H9 (cell line): ENCODE results near the gene ANP32B. TPM values are rescaled to one million over a fixed set of nuclear protein-coding genes. Genes with fewer than 3 reads are reported as not detected.

Source experiments
- DNase-seq: peaks from one replicate; pipeline ENCODE4 v3.0.0-alpha.2; 2017
- H2AFZ ChIP-seq: one replicate; pipeline ENCODE4 v1.6.1; 2013; ENCODE audit warnings: mild to moderate bottlenecking, low read length, control low read depth, moderate library complexity
- H2AK5ac ChIP-seq: 2 replicates; pipeline ENCODE4 v1.6.1; 2013; ENCODE audit warnings: low read length, control low read depth, mixed read lengths; ENCODE audit not compliant: insufficient read length
- H2BK120ac ChIP-seq: one replicate; pipeline ENCODE4 v1.6.1; 2013; ENCODE audit warnings: low read depth, mild to moderate bottlenecking, low read length, control low read depth, inconsistent platforms; ENCODE audit not compliant: poor library complexity, severe bottlenecking
- H2BK12ac ChIP-seq: 2 replicates; pipeline ENCODE4 v1.6.1; 2013; ENCODE audit warnings: low read length, control low read depth, mixed read lengths, low read depth; ENCODE audit not compliant: insufficient read length
- H2BK15ac ChIP-seq: 2 replicates; pipeline ENCODE4 v1.6.1; 2013; ENCODE audit warnings: low read depth, low read length, control low read depth
- H2BK20ac ChIP-seq: one replicate; pipeline ENCODE4 v1.6.1; 2013; ENCODE audit warnings: low read depth, mild to moderate bottlenecking, low read length, control low read depth, inconsistent platforms; ENCODE audit not compliant: poor library complexity, severe bottlenecking
- H2BK5ac ChIP-seq: 2 replicates; pipeline ENCODE4 v1.6.1; 2013; ENCODE audit warnings: low read length, control low read depth, mixed read lengths; ENCODE audit not compliant: insufficient read length
- H3K14ac ChIP-seq: 2 replicates; pipeline ENCODE4 v1.6.1; 2013; ENCODE audit warnings: low read length, control low read depth; ENCODE audit not compliant: insufficient read depth
- H3K18ac ChIP-seq: 2 replicates; pipeline ENCODE4 v1.6.1; 2013; ENCODE audit warnings: low read depth, mild to moderate bottlenecking, mixed read lengths, low read length, control low read depth; ENCODE audit not compliant: insufficient read length
- H3K23ac ChIP-seq: 2 replicates; pipeline ENCODE4 v1.6.1; 2013; ENCODE audit warnings: low read length, control low read depth, mixed read lengths, low read depth; ENCODE audit not compliant: insufficient read length
- H3K23me2 ChIP-seq: 2 replicates; pipeline ENCODE4 v1.6.1; 2013; ENCODE audit warnings: low read depth, mild to moderate bottlenecking, mixed read lengths, low read length, control low read depth; ENCODE audit not compliant: insufficient read length, poor library complexity, severe bottlenecking
- H3K27ac ChIP-seq: 2 replicates; pipeline ENCODE4 v1.5.1; 2013; ENCODE audit warnings: low read length, control low read depth, mixed read lengths, low read depth; ENCODE audit not compliant: insufficient read length
- H3K27me3 ChIP-seq: 2 replicates; pipeline ENCODE4 v1.6.1; 2013; ENCODE audit warnings: low read length, control low read depth, inconsistent platforms; ENCODE audit not compliant: insufficient read depth
- H3K4ac ChIP-seq: 2 replicates; pipeline ENCODE4 v1.6.1; 2013; ENCODE audit warnings: low read depth, mild to moderate bottlenecking, control low read depth, inconsistent platforms, low read length, moderate library complexity
- H3K4me1 ChIP-seq: 2 replicates; pipeline ENCODE4 v1.6.1; 2013; ENCODE audit warnings: low read length, control low read depth, inconsistent platforms; ENCODE audit not compliant: insufficient read depth
- H3K4me2 ChIP-seq: 2 replicates; pipeline ENCODE4 v1.6.1; 2013; ENCODE audit warnings: low read length, control low read depth, mixed read lengths; ENCODE audit not compliant: insufficient read length, insufficient read depth
- H3K56ac ChIP-seq: 2 replicates; pipeline ENCODE4 v1.6.1; 2013; ENCODE audit warnings: low read depth, mild to moderate bottlenecking, mixed read lengths, low read length, control low read depth; ENCODE audit not compliant: insufficient read length
- H3K79me1 ChIP-seq: 2 replicates; pipeline ENCODE4 v1.6.1; 2013; ENCODE audit warnings: low read depth, mild to moderate bottlenecking, moderate library complexity, low read length, control low read depth, inconsistent platforms; ENCODE audit not compliant: insufficient read depth, poor library complexity, severe bottlenecking
- H3K79me2 ChIP-seq: 2 replicates; pipeline ENCODE4 v1.6.1; 2013; ENCODE audit warnings: low read length, control low read depth, inconsistent platforms; ENCODE audit not compliant: insufficient read depth
- H3K9ac ChIP-seq: 2 replicates; pipeline ENCODE4 v1.6.1; 2013; ENCODE audit warnings: low read length, control low read depth, mixed read lengths; ENCODE audit not compliant: insufficient read length; ENCODE audit errors: extremely low read depth
- H3K9me3 ChIP-seq: one replicate; pipeline ENCODE4 v1.6.1; 2013; ENCODE audit warnings: low read depth, low read length, inconsistent platforms; ENCODE audit not compliant: control insufficient read depth
- H3T11ph ChIP-seq: one replicate; pipeline ENCODE4 v1.6.1; 2013; ENCODE audit warnings: mild to moderate bottlenecking, low read length, control low read depth, inconsistent platforms
- H4K20me1 ChIP-seq: one replicate; pipeline ENCODE4 v1.6.1; 2013; ENCODE audit not compliant: control insufficient read depth, insufficient read length, insufficient read depth
- H4K5ac ChIP-seq: 2 replicates; pipeline ENCODE4 v1.6.1; 2013; ENCODE audit warnings: low read depth, mild to moderate bottlenecking, mixed read lengths, low read length, control low read depth; ENCODE audit not compliant: insufficient read length
- H4K8ac ChIP-seq: replicated peaks from 2 replicates; pipeline ENCODE4 v1.6.1; 2013; ENCODE audit warnings: low read length, control low read depth, mixed read lengths, low read depth; ENCODE audit not compliant: insufficient read length
- H4K91ac ChIP-seq: 2 replicates; pipeline ENCODE4 v1.6.1; 2013; ENCODE audit warnings: low read depth, mild to moderate bottlenecking, moderate library complexity, mixed read lengths, low read length, control low read depth; ENCODE audit not compliant: insufficient read length
- H3K27ac Mint-ChIP-seq, 3 experiments: 2 replicates in 2 of 3; 3 replicates in 1 of 3; pipeline ENCODE4 v1.8.0; 2020 to 2021; ENCODE audit warnings: mixed read lengths in 3 of 3, mild to moderate bottlenecking in 1 of 3, moderate library complexity in 1 of 3
- H3K27me3 Mint-ChIP-seq: 2 replicates; pipeline ENCODE4 v1.8.0; 2021; ENCODE audit warnings: low read depth, mild to moderate bottlenecking, moderate library complexity, mixed read lengths
- H3K36me3 Mint-ChIP-seq, 3 experiments: 2 replicates in 2 of 3; 3 replicates in 1 of 3; pipeline ENCODE4 v1.8.0; 2020 to 2021; ENCODE audit warnings: low read depth in 3 of 3, mixed read lengths in 3 of 3; ENCODE audit not compliant: insufficient read depth in 1 of 3
- H3K4me1 Mint-ChIP-seq, 2 experiments: 2 replicates each; pipeline ENCODE4 v1.8.0; 2020; ENCODE audit warnings: mixed read lengths in 2 of 2
- H3K4me3 Mint-ChIP-seq, 2 experiments: 2 replicates in 1 of 2; 3 replicates in 1 of 2; pipeline ENCODE4 v1.8.0; 2020 to 2021; ENCODE audit warnings: mild to moderate bottlenecking in 2 of 2, mixed read lengths in 2 of 2, moderate library complexity in 1 of 2
- H3K9me3 Mint-ChIP-seq, 2 experiments: 2 replicates in 1 of 2; 3 replicates in 1 of 2; pipeline ENCODE4 v1.8.0; 2020; ENCODE audit warnings: mild to moderate bottlenecking in 2 of 2, mixed read lengths in 2 of 2, moderate library complexity in 1 of 2
- CTCF ChIP-seq: fragments of 200-600 bp; sonication (generic); conservative IDR thresholded peaks from 3 replicates; pipeline ENCODE4 v1.8.0; 2021; ENCODE audit warnings: antibody characterized with exemption, mild to moderate bottlenecking
- WGBS: extraction: QIAGEN DNeasy Blood & Tissue Kit; methylation state at CpG from one replicate; pipeline ENCODE4 v1.1.7; 2013; ENCODE audit warnings: missing lambda C conversion rate, low lambda C conversion rate, mixed read lengths; ENCODE audit not compliant: insufficient read length; ENCODE audit errors: extremely low coverage; 5-methylcytosine and 5-hydroxymethylcytosine counted together
- total RNA-seq: library from RNA; stranded (reverse); gene quantifications from 2 replicates; pipeline ENCODE4 v1.2.1, GENCODE V29; 2021

Gene ANP32B
- total RNA-seq, 1 experiment from 2014 or later, result 91.6 TPM

GRCh38 chr9:97978371-97979130 lies 4.6 kb upstream of the ANP32B start:
- Histone ChIP-seq H3T11ph (no peak overlapping the region), H2AK5ac (no peak overlapping the region), H2BK15ac (no peak overlapping the region), H4K8ac (no peak overlapping the region), H4K20me1 (no peaks in the 10 kb centered on the region), H3K9me3 (no peaks in the 10 kb centered on the region), H3K27me3 (peaks cover 40% of the 10 kb centered on the region), H3K9ac (no peak overlapping the region), H3K14ac (no peak overlapping the region), H4K5ac (no peak overlapping the region), H2BK20ac (no peak overlapping the region), H2BK120ac (no peak overlapping the region), H3K4me1 (no peaks in the 10 kb centered on the region), H4K91ac (no peak overlapping the region), H2BK5ac (no peak overlapping the region), H3K56ac (no peak overlapping the region), H2AFZ (no peak overlapping the region), H3K27ac (no peak overlapping the region), H3K18ac (no peak overlapping the region), H3K79me1 (no peaks in the 10 kb centered on the region), H3K79me2 (no peaks in the 10 kb centered on the region), H3K23ac (no peak overlapping the region), H3K4ac (no peak overlapping the region), H3K23me2 (peaks cover 5% of the 10 kb centered on the region), H3K4me2 (no peak overlapping the region), H2BK12ac (no peak overlapping the region)
- no peak for DNase-seq
- no CpG with 5 or more reads among the region's 3 CpGs for WGBS
- TF ChIP-seq CTCF, result no peak
- H3K9me3 Mint-ChIP-seq, result peaks cover 7 to 18% of the 10 kb centered on the region in 2 experiments
- H3K27ac Mint-ChIP-seq, result no peak overlapping the region
- H3K4me1 Mint-ChIP-seq, result peaks cover 4% of the 10 kb centered on the region in 2 experiments; a peak in 3 of 4 replicates
- H3K27me3 Mint-ChIP-seq, result peaks cover 90% of the 10 kb centered on the region
- H3K4me3 Mint-ChIP-seq, result no peak overlapping the region
- no peaks in the 10 kb centered on the region; a peak in 1 of 7 replicates for H3K36me3 Mint-ChIP-seq
